GM19035 (cell line): Measurements from ENCODE around the gene A1BG.
A peak's percentile ranks its signal among the peaks of the same experiment; 100 is the strongest.

Experiments used
- ATAC-seq: cut with Tn5 transposase; IDR thresholded peaks from one replicate; pipeline ENCODE4 v1.9.1; 2021; ENCODE audit not compliant: unreplicated experiment

A1BG gene, protein sequence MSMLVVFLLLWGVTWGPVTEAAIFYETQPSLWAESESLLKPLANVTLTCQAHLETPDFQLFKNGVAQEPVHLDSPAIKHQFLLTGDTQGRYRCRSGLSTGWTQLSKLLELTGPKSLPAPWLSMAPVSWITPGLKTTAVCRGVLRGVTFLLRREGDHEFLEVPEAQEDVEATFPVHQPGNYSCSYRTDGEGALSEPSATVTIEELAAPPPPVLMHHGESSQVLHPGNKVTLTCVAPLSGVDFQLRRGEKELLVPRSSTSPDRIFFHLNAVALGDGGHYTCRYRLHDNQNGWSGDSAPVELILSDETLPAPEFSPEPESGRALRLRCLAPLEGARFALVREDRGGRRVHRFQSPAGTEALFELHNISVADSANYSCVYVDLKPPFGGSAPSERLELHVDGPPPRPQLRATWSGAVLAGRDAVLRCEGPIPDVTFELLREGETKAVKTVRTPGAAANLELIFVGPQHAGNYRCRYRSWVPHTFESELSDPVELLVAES

DNA sequence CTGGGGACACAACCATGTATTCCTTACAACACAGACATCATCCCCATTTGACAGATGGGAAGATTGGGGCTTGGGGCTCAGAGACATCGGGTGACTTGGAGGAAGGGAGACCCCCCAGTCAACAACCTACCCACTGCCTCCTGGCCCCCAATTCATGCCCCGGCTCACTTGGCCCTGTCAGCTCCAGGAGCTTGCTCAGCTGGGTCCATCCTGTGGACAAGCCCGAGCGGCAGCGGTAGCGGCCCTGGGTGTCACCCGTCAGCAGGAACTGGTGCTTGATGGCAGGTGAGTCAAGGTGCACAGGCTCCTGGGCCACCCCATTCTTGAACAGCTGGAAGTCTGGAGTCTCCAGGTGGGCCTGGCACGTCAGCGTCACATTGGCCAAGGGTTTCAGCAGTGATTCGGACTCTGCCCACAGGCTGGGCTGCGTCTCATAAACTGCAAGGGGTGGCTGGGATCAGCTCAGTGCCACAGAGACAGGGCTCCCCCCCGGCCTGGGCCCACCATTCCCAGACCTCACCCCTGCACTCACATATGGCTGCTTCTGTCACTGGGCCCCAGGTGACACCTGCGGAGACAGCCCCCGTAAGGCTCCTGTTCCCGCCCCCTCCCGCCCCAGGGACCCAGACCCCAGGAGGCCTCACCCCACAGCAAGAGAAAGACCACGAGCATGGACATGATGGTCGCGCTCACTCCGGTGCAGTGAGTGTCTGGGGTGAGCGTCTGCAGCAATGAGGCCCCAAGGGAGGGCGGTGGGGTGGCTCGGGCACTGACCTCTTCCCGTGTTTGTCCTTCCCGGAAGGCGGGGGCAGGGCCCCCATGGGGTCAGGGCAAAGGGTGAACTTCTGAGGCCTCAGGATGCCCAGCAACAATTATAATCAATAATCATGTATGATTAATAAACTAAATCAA is at the start of gene A1BG:
Gene A1BG (minus strand): TSS at position 733 of the 912 bp plus-strand sequence. CDS start 55 bp downstream, at position 678.
- no peak for ATAC-seq

GRCh38 chr19:58401840-58402421 is 48.6 kb upstream of the A1BG start:
- no peak for ATAC-seq

DNA sequence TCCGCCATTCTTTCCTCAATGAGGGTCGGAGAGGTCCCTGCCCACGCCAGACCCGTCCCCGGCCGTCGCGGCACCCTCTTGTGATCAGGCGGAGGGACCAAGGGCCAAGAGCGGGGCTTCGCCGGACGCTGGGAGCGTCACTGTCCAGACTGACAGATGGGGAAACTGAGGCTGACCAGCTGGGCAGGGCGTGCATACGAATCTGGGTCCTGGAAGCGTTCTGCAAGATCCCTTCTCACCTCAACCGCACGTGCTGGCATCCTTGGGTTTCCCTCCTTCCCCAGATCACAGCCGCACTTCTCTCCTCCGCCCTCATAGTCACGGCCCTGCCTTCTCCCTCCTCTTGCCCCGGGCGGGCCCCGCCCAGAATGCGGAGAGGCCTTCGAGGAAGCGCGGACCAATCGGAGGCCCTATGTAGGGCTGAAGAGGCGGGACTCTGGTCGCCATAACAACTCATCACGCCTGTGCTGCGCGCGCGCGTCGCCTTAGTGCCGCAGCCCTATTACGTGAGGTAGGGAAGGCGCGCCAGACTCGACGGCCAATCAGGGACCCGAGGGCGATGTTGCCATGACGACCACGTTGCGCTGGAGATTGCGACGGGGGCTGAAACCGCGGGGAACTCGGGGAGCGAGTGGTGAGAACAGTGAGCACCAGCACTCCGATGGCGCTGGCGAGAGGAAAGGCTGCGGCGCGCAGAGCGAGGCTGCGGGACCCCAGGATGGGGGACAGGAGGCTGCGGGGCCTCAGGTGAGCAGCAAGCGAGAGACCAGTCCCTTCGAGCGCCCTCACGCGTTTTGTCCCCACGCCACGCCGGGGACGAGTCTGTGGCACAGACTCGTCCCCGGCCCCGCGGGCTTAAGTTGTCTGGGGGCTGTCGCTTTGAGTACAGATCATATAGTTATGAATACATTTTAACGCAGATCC is 47.9 kb upstream of the A1BG start:
- peak; percentile 99 for ATAC-seq

GRCh38 chr19:58400316-58400915 is 47.1 kb upstream of the A1BG start:
- no peak for ATAC-seq

- ATAC-seq = no peak
These were observed 46.6 kb upstream of the A1BG start for GRCh38 chr19:58399903-58400302.

GRCh38 chr19:58398545-58398944 is 45.3 kb upstream of the A1BG start:
- ATAC-seq = no peak

DNA sequence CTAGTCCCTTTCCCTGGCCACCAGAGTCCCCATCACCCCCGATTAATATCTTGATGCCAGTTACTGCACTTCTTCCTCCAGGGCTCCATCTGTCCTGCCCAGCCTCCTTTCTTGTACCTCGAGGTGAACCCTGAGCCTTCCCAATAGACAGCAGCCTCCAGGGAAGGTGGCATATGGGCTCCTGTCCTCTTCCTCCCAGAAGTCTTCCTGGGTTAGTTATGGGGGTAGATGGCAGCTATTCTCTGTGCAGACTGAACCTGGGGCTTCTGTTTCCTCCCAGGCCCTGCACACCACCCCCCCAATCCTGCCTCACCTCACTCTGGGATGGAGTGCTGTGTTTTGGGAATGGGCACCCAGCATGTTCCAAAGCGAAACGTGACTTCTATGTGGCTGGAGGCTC is 44.8 kb upstream of the A1BG start:
- no peak for ATAC-seq

DNA sequence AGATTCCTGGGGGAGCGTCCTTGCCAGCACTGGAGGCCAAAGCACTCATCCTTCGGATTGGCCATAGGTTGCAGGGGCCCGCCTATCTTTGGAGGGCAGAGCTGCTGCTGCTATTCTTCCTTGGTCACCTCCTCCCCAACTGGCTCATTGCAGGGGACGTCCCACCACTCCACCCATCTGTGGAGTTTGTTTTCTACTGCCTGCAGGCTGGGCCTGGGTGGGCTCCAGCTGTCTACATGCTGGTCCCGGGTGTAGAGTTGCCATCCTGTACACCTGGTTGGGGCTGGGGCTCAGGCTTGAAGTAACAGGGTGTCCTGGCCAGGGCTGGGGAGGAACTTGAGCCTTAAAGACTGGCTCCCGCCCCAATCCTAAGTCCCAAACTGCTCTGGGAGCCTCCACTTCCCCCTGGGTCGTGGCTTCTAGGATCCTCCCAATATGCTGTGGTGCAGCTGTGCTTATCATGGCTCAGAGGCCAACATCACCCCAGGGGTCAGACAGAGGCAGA is 44.3 kb upstream of the A1BG start:
- no peak for ATAC-seq

GRCh38 chr19:58396691-58397532 is 43.6 kb upstream of the A1BG start:
- ATAC-seq = no peak

- no peak for ATAC-seq
These were observed 42.8 kb upstream of the A1BG start for GRCh38 chr19:58395979-58396627.

GRCh38 chr19:58395220-58395978 is 42.1 kb upstream of the A1BG start, which contains the start of gene RNF225:
TSS of gene RNF225 (plus strand) at chr19:58395656. CDS start at chr19:58396090, 434 bp downstream.
- no peak for ATAC-seq

DNA sequence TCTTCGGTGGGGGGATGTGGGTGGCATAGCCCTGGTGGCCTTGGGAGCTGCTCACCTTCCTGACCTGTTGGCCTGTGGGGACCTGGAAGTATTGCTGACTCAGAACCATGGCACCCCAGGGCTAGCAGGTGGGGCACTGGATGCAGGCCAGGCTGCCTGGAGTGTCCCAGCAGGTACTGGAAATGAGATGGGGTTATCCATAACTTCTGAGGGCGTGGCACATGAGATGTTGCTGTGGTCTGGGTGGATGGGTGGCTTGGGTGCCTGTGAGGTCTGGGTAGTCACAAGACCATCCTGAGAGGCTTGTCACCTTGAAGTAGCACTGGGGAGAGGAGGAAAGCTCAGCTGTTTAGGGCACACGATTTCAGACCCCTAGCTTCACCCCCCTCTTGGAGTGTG is 41.5 kb upstream of the A1BG start:
- no peak for ATAC-seq

GRCh38 chr19:58393725-58394033 is 40.4 kb upstream of the A1BG start:
- ATAC-seq = no peak

DNA sequence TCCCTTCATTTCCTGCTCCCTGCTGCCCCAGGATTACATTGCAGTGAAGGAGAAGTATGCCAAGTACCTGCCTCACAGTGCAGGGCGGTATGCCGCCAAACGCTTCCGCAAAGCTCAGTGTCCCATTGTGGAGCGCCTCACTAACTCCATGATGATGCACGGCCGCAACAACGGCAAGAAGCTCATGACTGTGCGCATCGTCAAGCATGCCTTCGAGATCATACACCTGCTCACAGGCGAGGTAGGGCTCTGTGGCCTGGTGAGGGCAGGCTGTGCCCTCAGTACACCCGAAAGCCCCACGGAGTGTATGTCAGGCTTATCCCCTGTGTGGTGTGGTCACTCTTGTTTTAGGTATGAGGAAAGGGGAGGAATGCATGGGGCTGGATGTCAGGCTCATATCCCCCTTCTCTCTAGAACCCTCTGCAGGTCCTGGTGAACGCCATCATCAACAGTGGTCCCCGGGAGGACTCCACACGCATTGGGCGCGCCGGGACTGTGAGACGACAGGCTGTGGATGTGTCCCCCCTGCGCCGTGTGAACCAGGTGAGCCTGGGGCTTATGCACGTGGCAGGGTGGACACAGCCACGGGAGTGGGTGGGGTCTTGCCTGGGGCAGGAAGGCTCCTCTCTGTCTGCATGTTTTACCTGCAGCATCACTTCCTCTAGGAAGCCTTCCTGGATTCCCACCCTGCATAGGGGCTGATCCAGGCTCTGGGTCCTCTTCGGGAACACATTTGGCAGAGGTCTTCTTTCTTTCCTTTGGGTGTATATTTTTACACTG is 39.8 kb upstream of the A1BG start:
- no peak for ATAC-seq

- ATAC-seq = no peak
These were observed 34.9 kb upstream of the A1BG start for GRCh38 chr19:58388175-58388526.

- ATAC-seq = no peak
These were observed 34.3 kb upstream of the A1BG start for GRCh38 chr19:58387338-58388174.
